ENCODE results near the gene EPB41L5. TPM values are rescaled to one million over a fixed set of nuclear protein-coding genes. Genes with fewer than 3 reads are reported as not detected.
A peak's percentile ranks its signal among the peaks of the same experiment; 100 is the strongest.

EPB41L5 gene
- total RNA-seq, 1 experiment from 2014 or later: 19.0 TPM

- Mint-ChIP-seq H3K4me1 (ENCODE audit: insufficient read depth, unreplicated experiment) (peaks cover 31% of the 10 kb centered on the region), H3K9me3 (ENCODE audit: unreplicated experiment) (no peaks in the 10 kb centered on the region), H3K27ac (ENCODE audit: low read depth, unreplicated experiment) (no peak overlapping the region), H3K27me3 (ENCODE audit: insufficient read depth, unreplicated experiment) (no peaks in the 10 kb centered on the region), H3K4me3 (ENCODE audit: unreplicated experiment) (peak overlapping the region; percentile 66), H3K36me3 (ENCODE audit: insufficient read depth, unreplicated experiment) (no peaks in the 10 kb centered on the region)
- no peak for TF ChIP-seq CTCF (IDR thresholded peaks at IDR 0.05; ENCODE audit: unreplicated experiment)
- intact Hi-C loops (cut with micrococcal nuclease): loop anchor here (5.0 kb wide), 1 partner anchor 93 kb away; no protein-coding TSS in a partner anchor
- BruUV-seq (replicated peaks): no TSS peak
- ChIA-PET POLR2A (interaction anchor here (0.6 to 2.4 kb wide), 7 partner anchors 9 to 253 kb away, joined by 3 to 11 read pairs (median 3); no protein-coding TSS in a partner anchor), CTCF (interaction anchor here (0.6 to 1.0 kb wide), 2 partner anchors 11 to 161 kb away, joined by 3 read pairs; no protein-coding TSS in a partner anchor)
- DNase-seq (ENCODE audit: unreplicated experiment): no peak
Observed at GRCh38 chr2:120014226-120014980, 1.5 kb downstream of the EPB41L5 start.

GRCh38 chr2:120016800-120017199 is 3.9 kb downstream of the EPB41L5 start:
- POLR2A ChIA-PET: interaction anchor here (0.6 to 1.3 kb wide), 2 partner anchors 9 to 245 kb away, joined by 3 read pairs; no protein-coding TSS in a partner anchor
- H3K36me3 Mint-ChIP-seq (ENCODE audit: insufficient read depth, unreplicated experiment): peaks cover 4% of the 10 kb centered on the region
- H3K4me1 Mint-ChIP-seq (ENCODE audit: insufficient read depth, unreplicated experiment): peaks cover 31% of the 10 kb centered on the region
- H3K27ac Mint-ChIP-seq (ENCODE audit: low read depth, unreplicated experiment): no peak overlapping the region
- intact Hi-C loops (cut with micrococcal nuclease): no loop called here
- H3K27me3 Mint-ChIP-seq (ENCODE audit: insufficient read depth, unreplicated experiment): no peaks in the 10 kb centered on the region
- no peak overlapping the region for H3K4me3 Mint-ChIP-seq (ENCODE audit: unreplicated experiment)
- CTCF ChIA-PET: interaction anchor here (0.8 kb wide), 1 partner anchor 30 kb away, joined by 4 read pairs; no protein-coding TSS in a partner anchor
- DNase-seq (ENCODE audit: unreplicated experiment): no peak
- BruUV-seq (replicated peaks): no TSS peak
- no peak for TF ChIP-seq CTCF (IDR thresholded peaks at IDR 0.05; ENCODE audit: unreplicated experiment)
- no peaks in the 10 kb centered on the region for H3K9me3 Mint-ChIP-seq (ENCODE audit: unreplicated experiment)

- intact Hi-C loops (cut with micrococcal nuclease): no loop called here
- no peak for DNase-seq (ENCODE audit: unreplicated experiment)
- Mint-ChIP-seq H3K4me1 (ENCODE audit: insufficient read depth, unreplicated experiment) (peaks cover 30% of the 10 kb centered on the region), H3K4me3 (ENCODE audit: unreplicated experiment) (no peak overlapping the region), H3K27me3 (ENCODE audit: insufficient read depth, unreplicated experiment) (no peaks in the 10 kb centered on the region), H3K36me3 (ENCODE audit: insufficient read depth, unreplicated experiment) (peaks cover 4% of the 10 kb centered on the region), H3K27ac (ENCODE audit: low read depth, unreplicated experiment) (no peak overlapping the region), H3K9me3 (ENCODE audit: unreplicated experiment) (no peaks in the 10 kb centered on the region)
- BruUV-seq (replicated peaks): no TSS peak
- ChIA-PET POLR2A (interaction anchor here (0.6 to 1.3 kb wide), 3 partner anchors 9 to 245 kb away, joined by 3 read pairs; no protein-coding TSS in a partner anchor), CTCF (interaction anchor here (0.8 kb wide), 1 partner anchor 31 kb away, joined by 4 read pairs; no protein-coding TSS in a partner anchor)
- TF ChIP-seq CTCF (IDR thresholded peaks at IDR 0.05; ENCODE audit: unreplicated experiment): no peak
Observed at GRCh38 chr2:120017201-120017600, 4.3 kb downstream of the EPB41L5 start.

- Mint-ChIP-seq H3K9me3 (ENCODE audit: unreplicated experiment) (no peaks in the 10 kb centered on the region), H3K4me1 (ENCODE audit: insufficient read depth, unreplicated experiment) (peaks cover 25% of the 10 kb centered on the region), H3K27me3 (ENCODE audit: insufficient read depth, unreplicated experiment) (no peaks in the 10 kb centered on the region), H3K36me3 (ENCODE audit: insufficient read depth, unreplicated experiment) (peaks cover 4% of the 10 kb centered on the region), H3K27ac (ENCODE audit: low read depth, unreplicated experiment) (no peak overlapping the region), H3K4me3 (ENCODE audit: unreplicated experiment) (no peak overlapping the region)
- no peak for DNase-seq (ENCODE audit: unreplicated experiment)
- no peak for TF ChIP-seq CTCF (IDR thresholded peaks at IDR 0.05; ENCODE audit: unreplicated experiment)
- intact Hi-C loops (cut with micrococcal nuclease): no loop called here
- POLR2A ChIA-PET: no interaction called here
- CTCF ChIA-PET: interaction anchor here (0.6 to 1.8 kb wide), 3 partner anchors 75 to 190 kb away, joined by 3 to 6 read pairs (median 3); no protein-coding TSS in a partner anchor
- no TSS peak for BruUV-seq (replicated peaks)
Observed at GRCh38 chr2:120018549-120018948, 5.7 kb downstream of the EPB41L5 start.

Measured in MCF 10A (cell line).